Muscle of arm (tissue), 12 donors: ENCODE data around the gene PTH2R. TPM values are rescaled to one million over a fixed set of nuclear protein-coding genes. Genes with fewer than 3 reads are reported as not detected.

Source experiments
- polyA plus RNA-seq, 12 donors: library from polyadenylated mRNA; unstranded; fragments of 120-200 nt; gene quantifications; one replicate each; pipeline ENCODE4 v1.2.1, GENCODE V29; 2013; ENCODE audit not compliant: insufficient read length in 12 of 12

The PTH2R gene
- polyA plus RNA-seq, 12 donors = 0.25 to 0.62 (median 0.34) TPM; not detected in 3

Other genes with a start within 250 kb of the PTH2R start
- not detected for gene CRYGA, start 243.2 kb upstream of the PTH2R start, polyA plus RNA-seq
- gene C2orf80, start 216.8 kb upstream of the PTH2R start, polyA plus RNA-seq = not detected
- 10 to 100 TPM in 11 of 12 donors, not detected in 1; 32.4 to 60.7 (median 44.2) TPM for gene IDH1, start 151.7 kb upstream of the PTH2R start, polyA plus RNA-seq
- gene PIKFYVE, start 140.5 kb upstream of the PTH2R start, polyA plus RNA-seq = 10 to 100 TPM in 11 of 12 donors, not detected in 1; 14.0 to 25.0 (median 19.6) TPM